DND-41 (cell line): ENCODE measurements around the gene EIF2S3.

Source experiments
- EZH2 ChIP-seq: IDR thresholded peaks from 3 replicates; pipeline ENCODE4 v1.6.1; 2012; ENCODE audit warnings: borderline replicate concordance, low read depth, mild to moderate bottlenecking, moderate library complexity, low read length, inconsistent platforms; ENCODE audit not compliant: severe bottlenecking
- TF ChIP-seq, protein P1 (sequence below): IDR thresholded peaks from 2 replicates; pipeline ENCODE4 v1.5.1; 2012; ENCODE audit warnings: borderline replicate concordance, low read length, moderate library complexity, mild to moderate bottlenecking; ENCODE audit not compliant: poor library complexity, severe bottlenecking; ENCODE audit errors: extremely low read depth

DNA sequence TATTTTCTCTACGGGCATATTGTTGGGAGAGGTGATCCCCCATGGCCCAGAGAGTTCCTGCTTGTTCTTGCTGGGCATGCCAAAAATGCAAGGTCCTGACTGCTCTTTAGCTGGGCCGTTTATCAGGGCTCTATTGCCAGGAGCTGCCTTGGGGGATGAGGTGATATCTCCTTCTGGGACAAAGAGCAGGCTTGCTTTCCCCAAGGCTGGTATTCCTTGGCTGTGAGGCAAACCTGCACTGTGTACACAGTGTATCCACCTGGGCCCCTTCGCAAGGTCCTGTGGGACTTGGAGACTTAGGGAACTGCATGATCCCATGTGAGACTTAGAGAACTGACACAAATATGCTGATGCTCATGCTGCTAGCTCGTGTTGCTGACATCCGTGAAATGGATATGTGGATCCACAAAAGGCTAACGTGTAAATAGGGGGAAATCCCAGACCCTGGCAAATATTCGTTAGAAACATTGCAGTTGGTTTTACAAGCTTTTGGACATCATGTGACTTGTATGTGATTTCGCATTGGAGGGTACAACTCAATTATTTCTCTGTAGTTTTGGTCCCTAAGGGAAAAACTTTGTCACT is 70.4 kb downstream of the EIF2S3 start:
- TF ChIP-seq, protein P1, sequence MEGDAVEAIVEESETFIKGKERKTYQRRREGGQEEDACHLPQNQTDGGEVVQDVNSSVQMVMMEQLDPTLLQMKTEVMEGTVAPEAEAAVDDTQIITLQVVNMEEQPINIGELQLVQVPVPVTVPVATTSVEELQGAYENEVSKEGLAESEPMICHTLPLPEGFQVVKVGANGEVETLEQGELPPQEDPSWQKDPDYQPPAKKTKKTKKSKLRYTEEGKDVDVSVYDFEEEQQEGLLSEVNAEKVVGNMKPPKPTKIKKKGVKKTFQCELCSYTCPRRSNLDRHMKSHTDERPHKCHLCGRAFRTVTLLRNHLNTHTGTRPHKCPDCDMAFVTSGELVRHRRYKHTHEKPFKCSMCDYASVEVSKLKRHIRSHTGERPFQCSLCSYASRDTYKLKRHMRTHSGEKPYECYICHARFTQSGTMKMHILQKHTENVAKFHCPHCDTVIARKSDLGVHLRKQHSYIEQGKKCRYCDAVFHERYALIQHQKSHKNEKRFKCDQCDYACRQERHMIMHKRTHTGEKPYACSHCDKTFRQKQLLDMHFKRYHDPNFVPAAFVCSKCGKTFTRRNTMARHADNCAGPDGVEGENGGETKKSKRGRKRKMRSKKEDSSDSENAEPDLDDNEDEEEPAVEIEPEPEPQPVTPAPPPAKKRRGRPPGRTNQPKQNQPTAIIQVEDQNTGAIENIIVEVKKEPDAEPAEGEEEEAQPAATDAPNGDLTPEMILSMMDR = no peak
- no peak for TF ChIP-seq EZH2
